ENCODE data around the gene WDR55. TPM values are rescaled to one million over a fixed set of nuclear protein-coding genes. Genes with fewer than 3 reads are reported as not detected.
A peak's percentile ranks its signal among the peaks of the same experiment; 100 is the strongest.
"Not testable (repeated sequence)": the region's sequence is repeated elsewhere in the genome, so short reads cannot be mapped to it uniquely, and the experiment has no call there.

Gene WDR55
- total RNA-seq, 3 donors from 2014 or later: 20.0 to 25.6 (median 25.3) TPM

GRCh38 chr5:140641716-140642115 is 23.0 kb upstream of the WDR55 start:
- Histone ChIP-seq H3K9me3 (no peaks in the 10 kb centered on the region), H3K4me1 (peaks cover 2 to 23% of the 10 kb centered on the region in 2 donors), H3K27ac (peak overlapping the region; percentile 10 to 14), H3K4me3 (no peak overlapping the region), H3K27me3 (no peaks in the 10 kb centered on the region), H3K36me3 (no peaks in the 10 kb centered on the region)
- no peak for TF ChIP-seq POLR2A (IDR thresholded peaks at IDR 0.05)
- TF ChIP-seq POLR2AphosphoS5 (IDR thresholded peaks at IDR 0.05): no peak
- TF ChIP-seq, protein P1, sequence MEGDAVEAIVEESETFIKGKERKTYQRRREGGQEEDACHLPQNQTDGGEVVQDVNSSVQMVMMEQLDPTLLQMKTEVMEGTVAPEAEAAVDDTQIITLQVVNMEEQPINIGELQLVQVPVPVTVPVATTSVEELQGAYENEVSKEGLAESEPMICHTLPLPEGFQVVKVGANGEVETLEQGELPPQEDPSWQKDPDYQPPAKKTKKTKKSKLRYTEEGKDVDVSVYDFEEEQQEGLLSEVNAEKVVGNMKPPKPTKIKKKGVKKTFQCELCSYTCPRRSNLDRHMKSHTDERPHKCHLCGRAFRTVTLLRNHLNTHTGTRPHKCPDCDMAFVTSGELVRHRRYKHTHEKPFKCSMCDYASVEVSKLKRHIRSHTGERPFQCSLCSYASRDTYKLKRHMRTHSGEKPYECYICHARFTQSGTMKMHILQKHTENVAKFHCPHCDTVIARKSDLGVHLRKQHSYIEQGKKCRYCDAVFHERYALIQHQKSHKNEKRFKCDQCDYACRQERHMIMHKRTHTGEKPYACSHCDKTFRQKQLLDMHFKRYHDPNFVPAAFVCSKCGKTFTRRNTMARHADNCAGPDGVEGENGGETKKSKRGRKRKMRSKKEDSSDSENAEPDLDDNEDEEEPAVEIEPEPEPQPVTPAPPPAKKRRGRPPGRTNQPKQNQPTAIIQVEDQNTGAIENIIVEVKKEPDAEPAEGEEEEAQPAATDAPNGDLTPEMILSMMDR (IDR thresholded peaks at IDR 0.05): no peak
- intact Hi-C loops (cut with DNase I; ENCODE audit: low total_unique reads): no loop called here
- DNase-seq (ENCODE audit: low spot score in 2 of 2): no peak

- no peak overlapping the region for H3K4me3 ChIP-seq
- TF ChIP-seq POLR2A (IDR thresholded peaks at IDR 0.05) (no peak), POLR2AphosphoS5 (IDR thresholded peaks at IDR 0.05) (no peak)
- TF ChIP-seq, protein P1 (IDR thresholded peaks at IDR 0.05): no peak
- no peak for DNase-seq (ENCODE audit: low spot score in 2 of 2)
- no peaks in the 10 kb centered on the region for H3K36me3 ChIP-seq
- H3K27ac ChIP-seq: no peak overlapping the region
- intact Hi-C loops (cut with DNase I; ENCODE audit: low total_unique reads): no loop called here
- H3K4me1 ChIP-seq: peaks cover 2 to 23% of the 10 kb centered on the region in 2 donors
- H3K9me3 ChIP-seq: no peaks in the 10 kb centered on the region
- H3K27me3 ChIP-seq: no peaks in the 10 kb centered on the region
Measured at GRCh38 chr5:140642718-140643117, 22.0 kb upstream of the WDR55 start.

GRCh38 chr5:140647042-140647419 is 17.7 kb upstream of the WDR55 start:
- peak overlapping the region; percentile 76 to 91 (median 88) for H3K4me3 ChIP-seq
- no peaks in the 10 kb centered on the region for H3K9me3 ChIP-seq
- H3K27me3 ChIP-seq: no peaks in the 10 kb centered on the region
- H3K4me1 ChIP-seq: peaks cover 2 to 18% of the 10 kb centered on the region in 2 donors
- peaks cover 5% of the 10 kb centered on the region for H3K36me3 ChIP-seq
- TF ChIP-seq POLR2AphosphoS5 (IDR thresholded peaks at IDR 0.05) (no peak), POLR2A (IDR thresholded peaks at IDR 0.05) (no peak)
- TF ChIP-seq, protein P1 (IDR thresholded peaks at IDR 0.05): no peak
- intact Hi-C loops (cut with DNase I; ENCODE audit: low total_unique reads): no loop called here
- H3K27ac ChIP-seq: peak overlapping the region; percentile 85 to 91
- no peak for DNase-seq (ENCODE audit: low spot score in 2 of 2)

- no peaks in the 10 kb centered on the region for H3K4me1 ChIP-seq
- H3K36me3 ChIP-seq: peaks cover 29% of the 10 kb centered on the region
- H3K27ac ChIP-seq: no peak overlapping the region
- TF ChIP-seq POLR2AphosphoS5 (IDR thresholded peaks at IDR 0.05) (no peak), POLR2A (IDR thresholded peaks at IDR 0.05) (no peak)
- TF ChIP-seq, protein P1 (IDR thresholded peaks at IDR 0.05): no peak
- no peaks in the 10 kb centered on the region for H3K27me3 ChIP-seq
- no peak for DNase-seq (ENCODE audit: low spot score in 2 of 2)
- intact Hi-C loops (cut with DNase I; ENCODE audit: low total_unique reads): loop anchor here (5.0 kb wide), 1 partner anchor 1367 kb away; the partner anchor contains the start of gene MATR3
- H3K4me3 ChIP-seq: no peak overlapping the region
- H3K9me3 ChIP-seq: no peaks in the 10 kb centered on the region
Measured at GRCh38 chr5:140658870-140659269, 5.8 kb upstream of the WDR55 start.

- H3K27me3 ChIP-seq; intact Hi-C loops (cut with DNase I; ENCODE audit: low total_unique reads); H3K4me3 ChIP-seq; H3K4me1 ChIP-seq; DNase-seq (ENCODE audit: low spot score in 2 of 2); H3K9me3 ChIP-seq; H3K27ac ChIP-seq: not testable (repeated sequence)
- H3K36me3 ChIP-seq: peaks cover 18% of the 10 kb centered on the region
Measured at GRCh38 chr5:140660371-140660770, 4.3 kb upstream of the WDR55 start.

GRCh38 chr5:140664030-140664358 is 710 bp upstream of the WDR55 start:
- peak overlapping the region; percentile 92 to 93 for H3K27ac ChIP-seq
- TF ChIP-seq POLR2A (IDR thresholded peaks at IDR 0.05): no peak
- TF ChIP-seq POLR2AphosphoS5 (IDR thresholded peaks at IDR 0.05): no peak
- TF ChIP-seq, protein P1 (IDR thresholded peaks at IDR 0.05): no peak
- peak overlapping the region; percentile 86 to 89 (median 87) for H3K4me3 ChIP-seq
- DNase-seq (ENCODE audit: low spot score in 2 of 2): no peak
- H3K36me3 ChIP-seq: peaks cover 12% of the 10 kb centered on the region
- H3K4me1 ChIP-seq: peaks cover 0 to 9% of the 10 kb centered on the region in 2 donors
- no peaks in the 10 kb centered on the region for H3K9me3 ChIP-seq
- intact Hi-C loops (cut with DNase I; ENCODE audit: low total_unique reads): no loop called here
- no peaks in the 10 kb centered on the region for H3K27me3 ChIP-seq

GRCh38 chr5:140671035-140671434 is 6.3 kb downstream of the WDR55 start:
- H3K36me3 ChIP-seq; H3K27ac ChIP-seq; H3K9me3 ChIP-seq; intact Hi-C loops (cut with DNase I; ENCODE audit: low total_unique reads); H3K27me3 ChIP-seq; H3K4me3 ChIP-seq; H3K4me1 ChIP-seq; DNase-seq (ENCODE audit: low spot score in 2 of 2): not testable (repeated sequence)
